GM13976 (cell line): ENCODE measurements around the gene RTCB.
A peak's percentile ranks its signal among the peaks of the same experiment; 100 is the strongest.

ENCODE experiments used
- DNase-seq: peaks from one replicate; pipeline ENCODE4 v3.0.0; 2012; ENCODE audit warnings: low spot score
- in situ Hi-C: fragments of 300-500 bp; cut with MboI; formaldehyde crosslinking; loops from one replicate; pipeline ENCODE4 v1.12.0; 2022; ENCODE audit warnings: low sequenced_read_pairs, mixed read lengths, inconsistent platforms; ENCODE audit not compliant: unreplicated experiment
- TF ChIP-seq, protein P1 (sequence below): IDR thresholded peaks from 2 replicates; pipeline ENCODE4 v1.5.1; 2012; ENCODE audit warnings: borderline replicate concordance, mild to moderate bottlenecking; ENCODE audit not compliant: insufficient read depth; ENCODE audit errors: extremely low read depth, missing control alignments, control extremely low read depth

Gene RTCB

GRCh38 chr22:32411829-32412592 lies at the start of gene RTCB:
RTCB (minus strand) TSS chr22:32412247; CDS start chr22:32412156, 91 bp downstream.
- in situ Hi-C loops, result no loop called here
- TF ChIP-seq, protein P1, sequence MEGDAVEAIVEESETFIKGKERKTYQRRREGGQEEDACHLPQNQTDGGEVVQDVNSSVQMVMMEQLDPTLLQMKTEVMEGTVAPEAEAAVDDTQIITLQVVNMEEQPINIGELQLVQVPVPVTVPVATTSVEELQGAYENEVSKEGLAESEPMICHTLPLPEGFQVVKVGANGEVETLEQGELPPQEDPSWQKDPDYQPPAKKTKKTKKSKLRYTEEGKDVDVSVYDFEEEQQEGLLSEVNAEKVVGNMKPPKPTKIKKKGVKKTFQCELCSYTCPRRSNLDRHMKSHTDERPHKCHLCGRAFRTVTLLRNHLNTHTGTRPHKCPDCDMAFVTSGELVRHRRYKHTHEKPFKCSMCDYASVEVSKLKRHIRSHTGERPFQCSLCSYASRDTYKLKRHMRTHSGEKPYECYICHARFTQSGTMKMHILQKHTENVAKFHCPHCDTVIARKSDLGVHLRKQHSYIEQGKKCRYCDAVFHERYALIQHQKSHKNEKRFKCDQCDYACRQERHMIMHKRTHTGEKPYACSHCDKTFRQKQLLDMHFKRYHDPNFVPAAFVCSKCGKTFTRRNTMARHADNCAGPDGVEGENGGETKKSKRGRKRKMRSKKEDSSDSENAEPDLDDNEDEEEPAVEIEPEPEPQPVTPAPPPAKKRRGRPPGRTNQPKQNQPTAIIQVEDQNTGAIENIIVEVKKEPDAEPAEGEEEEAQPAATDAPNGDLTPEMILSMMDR, result no peak
- peak; percentile 87 for DNase-seq

- no peak for DNase-seq
- in situ Hi-C loops, result no loop called here
- TF ChIP-seq, protein P1, result no peak
Measured at GRCh38 chr22:32457031-32457430, 45.0 kb upstream of the RTCB start.

DNA sequence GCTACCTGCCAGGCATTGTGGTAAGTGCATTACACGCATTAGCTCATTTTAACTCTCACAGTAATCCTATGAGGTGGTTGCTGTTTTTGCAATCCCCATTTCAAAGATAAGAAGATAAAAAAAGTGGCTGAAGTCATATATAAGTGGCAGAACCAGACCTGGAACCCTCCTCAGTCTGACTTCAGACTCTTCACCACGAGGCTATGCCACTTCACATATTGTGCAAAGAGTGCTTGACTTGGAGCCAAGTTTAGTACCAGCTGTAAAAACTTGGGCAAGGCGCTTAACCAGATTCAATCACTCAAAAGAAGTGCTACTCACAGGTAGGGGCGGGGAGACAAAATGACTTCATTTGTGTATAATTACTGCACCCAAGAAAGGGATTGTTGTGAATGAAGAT lies 36.9 kb upstream of the RTCB start:
- in situ Hi-C loops, result no loop called here
- TF ChIP-seq, protein P1, result no peak
- DNase-seq, result no peak

DNA sequence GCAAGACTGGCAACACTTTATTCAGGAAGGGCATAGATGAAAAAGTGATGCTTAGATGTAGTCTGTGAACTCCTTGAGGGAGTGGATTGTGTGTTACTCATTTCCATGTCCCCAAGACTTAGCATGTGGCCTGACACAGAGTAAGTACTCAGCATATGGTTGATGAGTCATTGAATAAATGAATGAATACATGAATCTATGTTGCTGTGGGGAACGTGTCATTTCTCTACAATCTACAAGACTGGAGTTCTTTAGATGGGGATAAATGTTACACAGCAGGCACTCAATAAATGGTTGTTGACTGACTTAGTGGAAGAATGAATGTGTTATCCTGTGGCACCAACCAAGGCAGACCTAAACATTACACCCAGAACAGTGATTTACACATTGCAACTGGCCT lies 34.3 kb upstream of the RTCB start:
- in situ Hi-C loops, result no loop called here
- TF ChIP-seq, protein P1, result no peak
- no peak for DNase-seq

DNA sequence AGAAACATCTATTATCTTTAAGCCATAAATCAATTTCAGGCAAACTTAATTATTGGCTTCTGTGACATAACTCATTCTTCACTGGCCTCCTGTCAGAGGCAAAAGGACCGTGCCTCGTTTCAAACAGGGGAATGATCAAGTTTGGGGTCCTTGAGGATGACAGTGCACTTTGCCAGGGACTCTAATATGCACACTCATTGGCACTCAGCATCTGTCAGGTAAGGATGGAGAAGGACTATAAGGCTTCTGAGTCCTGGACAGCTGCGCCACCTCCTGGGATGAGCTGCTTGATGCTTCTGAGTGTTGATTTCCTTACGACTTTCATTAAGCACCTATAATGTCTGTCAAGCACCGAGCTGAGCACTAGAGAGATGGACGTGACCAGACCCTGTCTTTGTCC lies 32.0 kb upstream of the RTCB start:
- TF ChIP-seq, protein P1, result peak; percentile 23
- in situ Hi-C loops, result no loop called here
- DNase-seq, result peak; percentile 49

DNA sequence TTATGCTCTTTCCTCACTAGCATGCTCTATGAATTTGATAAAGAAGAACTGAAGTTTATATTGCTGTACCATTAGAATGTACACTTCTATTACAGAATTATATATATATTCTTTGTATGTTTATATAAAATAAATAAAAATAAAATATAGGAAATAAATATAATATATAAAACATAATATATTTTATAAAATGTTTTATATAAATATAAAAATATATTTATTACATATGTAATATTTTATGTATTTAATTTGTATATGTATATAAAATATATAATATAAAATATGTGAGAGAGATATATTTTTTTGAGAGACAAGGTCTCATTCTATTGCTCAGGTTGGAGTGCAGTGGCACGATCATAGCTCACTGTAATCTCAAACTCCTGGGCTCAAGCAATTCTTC lies 18.3 kb upstream of the RTCB start:
- TF ChIP-seq, protein P1, result no peak
- DNase-seq, result no peak
- in situ Hi-C loops, result no loop called here
